Body of pancreas (tissue), 2 donors: ENCODE measurements around the gene NT5C3B. TPM values are rescaled to one million over a fixed set of nuclear protein-coding genes. Genes with fewer than 3 reads are reported as not detected.

Experiments used
- small RNA-seq: library from RNA; depleted of rRNA; stranded (forward); fragments of <200 nt; gene quantifications from one replicate; pipeline ENCODE3, GENCODE V24; 2016
- total RNA-seq, 2 donors: library from RNA; depleted of rRNA; stranded (reverse); fragments of >200 nt; gene quantifications; one replicate each; pipeline ENCODE4 v1.1.0, GENCODE V29; 2016

NT5C3B gene
- total RNA-seq, 2 donors from 2014 or later: 43.1 to 46.5 TPM

Small RNA genes within 50 kb of the gene (small RNA-seq; reads per million reads assigned to genes)
- gene AC125257.2: not detected

Other genes starting within 250 kb of the NT5C3B start
- 1 to 10 TPM in 1 of 2 donors, not detected in 1; 2.3 TPM for gene KRT14, start 249.3 kb downstream of the NT5C3B start, total RNA-seq
- 1 to 10 TPM; 1.6 to 4.2 TPM for gene KRT16, start 223.5 kb downstream of the NT5C3B start, total RNA-seq
- 1 to 10 TPM; 4.4 to 5.9 TPM for gene KRT17, start 211.7 kb downstream of the NT5C3B start, total RNA-seq
- gene EIF1, start 147.3 kb downstream of the NT5C3B start, total RNA-seq: 100 to 1,000 TPM in 1 of 2 donors, 10 to 100 TPM in 1; 99.5 to 120 TPM
- gene GAST, start 123.9 kb downstream of the NT5C3B start, total RNA-seq: not detected
- 1 to 10 TPM in 1 of 2 donors, under 1 TPM in 1; 0.52 to 1.3 TPM for gene HAP1, start 101.6 kb downstream of the NT5C3B start, total RNA-seq
- gene JUP, start 49.5 kb downstream of the NT5C3B start, total RNA-seq: 10 to 100 TPM; 67.9 to 85.4 TPM
- 10 to 100 TPM; 18.4 to 22.7 TPM for gene P3H4, start 24.3 kb downstream of the NT5C3B start, total RNA-seq
- gene FKBP10, start 23.2 kb downstream of the NT5C3B start, total RNA-seq: 10 to 100 TPM; 22.3 to 33.6 TPM
- gene KLHL10, start 1.6 kb upstream of the NT5C3B start, total RNA-seq: not detected
- 10 to 100 TPM; 15.2 to 16.3 TPM for gene KLHL11, start 29.2 kb upstream of the NT5C3B start, total RNA-seq
- 10 to 100 TPM; 39.2 to 59.0 TPM for gene ACLY, start 82.7 kb upstream of the NT5C3B start, total RNA-seq
- gene ODAD4, start 94.4 kb upstream of the NT5C3B start, total RNA-seq: under 1 TPM; 0.26 to 0.66 TPM
- 10 to 100 TPM; 36.3 to 70.2 TPM for gene CNP, start 130.6 kb upstream of the NT5C3B start, total RNA-seq
- gene DNAJC7, start 181.2 kb upstream of the NT5C3B start, total RNA-seq: 10 to 100 TPM; 32.4 to 43.5 TPM
- gene NKIRAS2, start 183.9 kb upstream of the NT5C3B start, total RNA-seq: 10 to 100 TPM; 17.1 to 19.2 TPM
- gene C17orf113, start 214.4 kb upstream of the NT5C3B start, total RNA-seq: 1 to 10 TPM; 1.6 to 4.4 TPM